ENCODE data around the gene AIDA.

- TF ChIP-seq CTCF (conservative IDR thresholded peaks at IDR 0.05; ENCODE audit: low read length): no peak
- no peak for TF ChIP-seq EZH2phosphoT487 (IDR thresholded peaks at IDR 0.05; ENCODE audit: borderline replicate concordance, low read depth, low read length)
Measured at GRCh38 chr1:222754366-222755139, 42.3 kb upstream of the AIDA start.
